HCT116 (cell line): Measurements from ENCODE around the gene STEAP4. TPM values are rescaled to one million over a fixed set of nuclear protein-coding genes. Genes with fewer than 3 reads are reported as not detected.

Experiments used
- ATAC-seq: fragments of 200-7000 bp; cut with Tn5 transposase; 2 replicates; pipeline ENCODE4 v1.9.1; 2020; ENCODE audit warnings: mild to moderate bottlenecking, moderate library complexity
- BruUV-seq: library from RNA; stranded (reverse); fragments of 400-500 nt; replicated peaks from 2 replicates; lab custom pipeline; 2021; lab: Mats Ljungman, UMichigan
- CTCF ChIA-PET: fragments of 300-600 bp; sonication (Branson Sonifier 250); formaldehyde crosslinking; loops from one replicate; lab custom pipeline; 2021; ENCODE audit warnings: antibody characterized with exemption; lab: Charles Lee
- POLR2A ChIA-PET: fragments of 300-600, 350-600 bp; sonication (Branson Sonifier 250); formaldehyde crosslinking; loops from one replicate; lab custom pipeline; 2021; ENCODE audit warnings: antibody characterized with exemption; lab: Charles Lee
- RAD21 ChIA-PET, 2 experiments: fragments of 300-600 bp; sonication (Branson Sonifier 250); formaldehyde crosslinking; loops; one replicate each; lab custom pipeline; 2023; ENCODE audit warnings: low total read pairs in 2 of 2; ENCODE audit not compliant: uncharacterized antibody in 2 of 2, unreplicated experiment in 2 of 2, low non-redundant PET in 1 of 2; lab: Charles Lee
- DNase-seq: peaks from one replicate; pipeline ENCODE4 v3.0.0-alpha.2; 2010; ENCODE audit warnings: low read depth, low spot score
- H2AFZ ChIP-seq: fragments of 200-600 bp; shearing (Covaris generic), sonication (generic); 2 replicates; pipeline ENCODE4 v1.6.1; 2017; ENCODE audit warnings: low read depth, mixed run types, mixed read lengths, antibody characterized with exemption, low read length; ENCODE audit not compliant: poor library complexity, severe bottlenecking
- H3K27ac ChIP-seq: 2 replicates; pipeline ENCODE4 v1.5.1; 2012; ENCODE audit warnings: low read depth, low read length
- H3K27me3 ChIP-seq: fragments of 200-600 bp; sonication (generic); 2 replicates; pipeline ENCODE4 v1.6.1; 2016; ENCODE audit warnings: mixed run types, low read length, mixed read lengths; ENCODE audit not compliant: insufficient read depth
- H3K36me3 ChIP-seq, 2 experiments: fragments of 200-500 bp in 1 of 2; fragments of 200-600 bp in 1 of 2; sonication (Bioruptor generic) in 1 of 2; sonication (generic) in 1 of 2; 2 replicates each; pipeline versions ENCODE4 v1.5.1 to v1.6.1; 2014 to 2016; ENCODE audit warnings: low read length in 2 of 2, inconsistent platforms in 1 of 2, mixed read lengths in 1 of 2, mixed run types in 1 of 2; ENCODE audit not compliant: insufficient read depth in 2 of 2, control insufficient read depth in 1 of 2
- H3K4me1 ChIP-seq, 2 experiments: fragments of 200-600 bp in 1 of 2; sonication (generic) in 1 of 2; 2 replicates each; pipeline versions ENCODE4 v1.5.1 to v1.6.1; 2012 to 2017; ENCODE audit warnings: low read length in 2 of 2, inconsistent platforms in 1 of 2, mild to moderate bottlenecking in 1 of 2, mixed read lengths in 1 of 2, mixed run types in 1 of 2, moderate library complexity in 1 of 2; ENCODE audit not compliant: insufficient read depth in 2 of 2, control insufficient read depth in 1 of 2
- H3K4me2 ChIP-seq: fragments of 200-600 bp; sonication (generic); 2 replicates; pipeline ENCODE4 v1.6.1; 2017; ENCODE audit warnings: mixed run types, low read length, mixed read lengths
- H3K4me3 ChIP-seq, 2 experiments: fragments of 200-600 bp in 1 of 2; sonication (generic) in 1 of 2; replicated peaks in 1 of 2; 2 replicates each; pipeline ENCODE4 v1.5.1; 2011 to 2016; ENCODE audit warnings: low read length in 2 of 2, control low read depth in 1 of 2, low read depth in 1 of 2, mild to moderate bottlenecking in 1 of 2, mixed read lengths in 1 of 2, mixed run types in 1 of 2
- H3K79me2 ChIP-seq: fragments of 200-600 bp; sonication (generic); 2 replicates; pipeline ENCODE4 v1.6.1; 2017; ENCODE audit warnings: mild to moderate bottlenecking, mixed run types, low read length, moderate library complexity, mixed read lengths; ENCODE audit not compliant: insufficient read depth
- H3K9ac ChIP-seq: fragments of 200-600 bp; sonication (generic); 2 replicates; pipeline ENCODE4 v1.6.1; 2016; ENCODE audit warnings: low read length, mixed read lengths
- H3K9me2 ChIP-seq: fragments of 200-600 bp; sonication (generic), shearing (Covaris generic); 2 replicates; pipeline ENCODE4 v1.6.1; 2017; ENCODE audit warnings: mixed run types, mild to moderate bottlenecking, moderate library complexity; ENCODE audit not compliant: insufficient read depth
- H3K9me3 ChIP-seq, 2 experiments: fragments of 200-500 bp in 1 of 2; fragments of 200-600 bp in 1 of 2; sonication (Bioruptor generic) in 1 of 2; sonication (generic) in 1 of 2; 2 replicates each; pipeline ENCODE4 v1.6.1; 2014 to 2017; ENCODE audit warnings: low read length in 2 of 2, mixed read lengths in 2 of 2, inconsistent platforms in 1 of 2, low read depth in 1 of 2, mild to moderate bottlenecking in 1 of 2, mixed run types in 1 of 2, moderate library complexity in 1 of 2; ENCODE audit not compliant: control insufficient read depth in 1 of 2, insufficient read depth in 1 of 2
- H4K20me1 ChIP-seq: fragments of 200-600 bp; sonication (generic), shearing (Covaris generic); 2 replicates; pipeline ENCODE4 v1.6.1; 2017; ENCODE audit warnings: mixed run types, mild to moderate bottlenecking, moderate library complexity; ENCODE audit not compliant: insufficient read depth
- CBX3 ChIP-seq: IDR thresholded peaks from 2 replicates; pipeline ENCODE4 v1.6.1; 2012; ENCODE audit warnings: low read depth
- EGR1 ChIP-seq: IDR thresholded peaks from 2 replicates; pipeline ENCODE4 v1.6.1; 2012; ENCODE audit warnings: low read depth
- ELF1 ChIP-seq: IDR thresholded peaks from 2 replicates; pipeline ENCODE4 v1.6.1; 2012; ENCODE audit warnings: low read depth, borderline replicate concordance
- EZH2phosphoT487 ChIP-seq: fragments of 200-600 bp; IDR thresholded peaks from 2 replicates; pipeline ENCODE4 v1.6.1; 2018; ENCODE audit warnings: antibody characterized with exemption, borderline replicate concordance
- FOSL1 ChIP-seq: IDR thresholded peaks from 2 replicates; pipeline ENCODE4 v1.6.1; 2012; ENCODE audit warnings: low read depth
- JUND ChIP-seq: IDR thresholded peaks from 2 replicates; pipeline ENCODE4 v1.6.1; 2012
- POLR2A ChIP-seq: IDR thresholded peaks from 2 replicates; pipeline ENCODE4 v1.7.0; 2011; ENCODE audit warnings: borderline replicate concordance; ENCODE audit not compliant: insufficient read depth, insufficient read length; ENCODE audit errors: extremely low read depth
- POLR2AphosphoS5 ChIP-seq: IDR thresholded peaks from 2 replicates; pipeline ENCODE4 v1.6.1; 2011; ENCODE audit warnings: mild to moderate bottlenecking, low read depth, low read length, moderate library complexity
- RAD21 ChIP-seq: IDR thresholded peaks from 2 replicates; pipeline ENCODE4 v1.6.1; 2012; ENCODE audit warnings: low read depth, mild to moderate bottlenecking
- SIN3A ChIP-seq: IDR thresholded peaks from 2 replicates; pipeline ENCODE4 v1.6.1; 2012; ENCODE audit warnings: low read depth
- SP1 ChIP-seq: IDR thresholded peaks from 2 replicates; pipeline ENCODE4 v1.6.1; 2012; ENCODE audit warnings: low read depth
- TCF7L2 ChIP-seq: IDR thresholded peaks from 2 replicates; pipeline ENCODE4 v1.7.0; 2011; ENCODE audit warnings: borderline replicate concordance, inconsistent platforms; ENCODE audit not compliant: insufficient read depth, insufficient read length; ENCODE audit errors: extremely low read depth
- YY1 ChIP-seq: IDR thresholded peaks from 2 replicates; pipeline ENCODE4 v1.6.1; 2011; ENCODE audit warnings: low read length, low read depth, moderate library complexity, mild to moderate bottlenecking; ENCODE audit not compliant: insufficient replicate concordance; ENCODE audit errors: extremely low read depth
- ZFX ChIP-seq: fragments of 450-650 bp; IDR thresholded peaks from 2 replicates; pipeline ENCODE4 v1.6.1; 2017
- ZNF274 ChIP-seq: fragments of 200-500 bp; sonication (Bioruptor generic); IDR thresholded peaks from 2 replicates; pipeline ENCODE4 v1.6.1; 2014; ENCODE audit warnings: mild to moderate bottlenecking, low read depth, low read length, inconsistent platforms
- intact Hi-C: fragments of 100-400 bp; cut with micrococcal nuclease; formaldehyde crosslinking; loops from 2 replicates; pipeline ENCODE4 v1.10.0; 2022
- total RNA-seq: library from RNA; stranded (reverse); gene quantifications from one replicate; pipeline ENCODE4 v1.2.1, GENCODE V29; 2021; ENCODE audit not compliant: unreplicated experiment
- TF ChIP-seq, protein P1 (sequence below): IDR thresholded peaks from 2 replicates; pipeline ENCODE4 v1.6.1; 2011; ENCODE audit warnings: mild to moderate bottlenecking, low read length, moderate library complexity; ENCODE audit not compliant: insufficient replicate concordance; ENCODE audit errors: extremely low read depth
- TF ChIP-seq, protein P2 (sequence below): IDR thresholded peaks from 2 replicates; pipeline ENCODE4 v1.6.1; 2012; ENCODE audit warnings: low read depth
- TF ChIP-seq, protein P3 (sequence below): IDR thresholded peaks from 2 replicates; pipeline ENCODE4 v1.6.1; 2012

Gene STEAP4
- total RNA-seq, 1 experiment from 2014 or later, result 0.15 TPM

DNA sequence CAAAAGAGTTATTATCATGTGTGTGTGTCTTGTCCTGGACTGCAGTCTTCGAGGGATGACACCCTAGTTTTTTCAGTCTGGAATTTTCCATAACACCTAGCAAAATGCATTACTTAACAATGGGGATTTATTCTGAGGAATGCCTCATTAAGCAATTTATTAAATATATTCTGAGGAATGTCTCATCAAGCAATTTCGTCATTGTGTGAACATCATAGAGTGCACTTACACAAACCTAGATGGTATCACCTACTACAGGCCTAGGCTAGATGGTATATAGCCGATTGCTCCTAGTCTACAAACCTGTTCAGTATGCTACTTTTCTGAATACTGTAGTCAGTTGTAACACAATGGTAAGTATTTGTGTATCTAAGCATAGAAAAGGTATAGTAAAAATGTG lies 1.1 kb upstream of the STEAP4 start:
- RAD21 ChIA-PET, result no interaction called here

DNA sequence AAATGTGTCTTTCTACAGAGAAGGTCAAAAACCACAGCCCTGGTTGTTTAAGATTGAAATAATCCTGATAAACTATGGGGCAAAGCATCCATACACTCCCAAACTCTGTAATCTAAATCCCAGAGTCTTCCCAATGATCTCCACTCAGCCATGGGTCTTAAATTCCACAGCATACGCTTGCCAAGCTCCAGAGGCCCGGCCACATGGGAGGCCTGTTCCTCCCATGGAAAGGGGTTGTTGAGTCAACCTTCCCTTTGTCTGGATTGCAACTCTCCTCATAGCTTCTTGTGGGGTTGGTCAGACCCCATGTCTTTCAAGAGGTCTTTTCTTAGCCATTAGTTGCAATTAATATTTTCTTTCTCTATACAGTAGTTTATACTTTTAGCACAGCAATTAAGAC lies 718 bp upstream of the STEAP4 start:
- Histone ChIP-seq H3K4me1 (peaks cover 0 to 8% of the 10 kb centered on the region in 2 experiments; a peak in 1 of 4 replicates), H2AFZ (no peak overlapping the region), H3K4me3 (no peak overlapping the region), H3K27ac (no peak overlapping the region), H3K9me2 (no peaks in the 10 kb centered on the region), H3K36me3 (no peaks in the 10 kb centered on the region), H3K4me2 (peak overlapping the region; percentile 74; the same call in 1 of the 2 replicates), H3K9ac (no peak overlapping the region), H3K9me3 (no peaks in the 10 kb centered on the region), H4K20me1 (no peaks in the 10 kb centered on the region), H3K79me2 (no peaks in the 10 kb centered on the region), H3K27me3 (no peaks in the 10 kb centered on the region)
- RAD21 ChIA-PET, result no interaction called here
- no TSS peak for BruUV-seq
- intact Hi-C loops, result no loop called here
- DNase-seq, result no peak
- ATAC-seq, result no peak
- POLR2A ChIA-PET, result no interaction called here
- CTCF ChIA-PET, result no interaction called here
- no peak for TF ChIP-seq JUND
- no peak for TF ChIP-seq SP1
- TF ChIP-seq POLR2A, result no peak
- TF ChIP-seq YY1, result no peak
- TF ChIP-seq, protein P1, sequence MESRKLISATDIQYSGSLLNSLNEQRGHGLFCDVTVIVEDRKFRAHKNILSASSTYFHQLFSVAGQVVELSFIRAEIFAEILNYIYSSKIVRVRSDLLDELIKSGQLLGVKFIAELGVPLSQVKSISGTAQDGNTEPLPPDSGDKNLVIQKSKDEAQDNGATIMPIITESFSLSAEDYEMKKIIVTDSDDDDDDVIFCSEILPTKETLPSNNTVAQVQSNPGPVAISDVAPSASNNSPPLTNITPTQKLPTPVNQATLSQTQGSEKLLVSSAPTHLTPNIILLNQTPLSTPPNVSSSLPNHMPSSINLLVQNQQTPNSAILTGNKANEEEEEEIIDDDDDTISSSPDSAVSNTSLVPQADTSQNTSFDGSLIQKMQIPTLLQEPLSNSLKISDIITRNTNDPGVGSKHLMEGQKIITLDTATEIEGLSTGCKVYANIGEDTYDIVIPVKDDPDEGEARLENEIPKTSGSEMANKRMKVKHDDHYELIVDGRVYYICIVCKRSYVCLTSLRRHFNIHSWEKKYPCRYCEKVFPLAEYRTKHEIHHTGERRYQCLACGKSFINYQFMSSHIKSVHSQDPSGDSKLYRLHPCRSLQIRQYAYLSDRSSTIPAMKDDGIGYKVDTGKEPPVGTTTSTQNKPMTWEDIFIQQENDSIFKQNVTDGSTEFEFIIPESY, result no peak
- TF ChIP-seq ELF1, result no peak
- no peak for TF ChIP-seq FOSL1
- TF ChIP-seq, protein P2, sequence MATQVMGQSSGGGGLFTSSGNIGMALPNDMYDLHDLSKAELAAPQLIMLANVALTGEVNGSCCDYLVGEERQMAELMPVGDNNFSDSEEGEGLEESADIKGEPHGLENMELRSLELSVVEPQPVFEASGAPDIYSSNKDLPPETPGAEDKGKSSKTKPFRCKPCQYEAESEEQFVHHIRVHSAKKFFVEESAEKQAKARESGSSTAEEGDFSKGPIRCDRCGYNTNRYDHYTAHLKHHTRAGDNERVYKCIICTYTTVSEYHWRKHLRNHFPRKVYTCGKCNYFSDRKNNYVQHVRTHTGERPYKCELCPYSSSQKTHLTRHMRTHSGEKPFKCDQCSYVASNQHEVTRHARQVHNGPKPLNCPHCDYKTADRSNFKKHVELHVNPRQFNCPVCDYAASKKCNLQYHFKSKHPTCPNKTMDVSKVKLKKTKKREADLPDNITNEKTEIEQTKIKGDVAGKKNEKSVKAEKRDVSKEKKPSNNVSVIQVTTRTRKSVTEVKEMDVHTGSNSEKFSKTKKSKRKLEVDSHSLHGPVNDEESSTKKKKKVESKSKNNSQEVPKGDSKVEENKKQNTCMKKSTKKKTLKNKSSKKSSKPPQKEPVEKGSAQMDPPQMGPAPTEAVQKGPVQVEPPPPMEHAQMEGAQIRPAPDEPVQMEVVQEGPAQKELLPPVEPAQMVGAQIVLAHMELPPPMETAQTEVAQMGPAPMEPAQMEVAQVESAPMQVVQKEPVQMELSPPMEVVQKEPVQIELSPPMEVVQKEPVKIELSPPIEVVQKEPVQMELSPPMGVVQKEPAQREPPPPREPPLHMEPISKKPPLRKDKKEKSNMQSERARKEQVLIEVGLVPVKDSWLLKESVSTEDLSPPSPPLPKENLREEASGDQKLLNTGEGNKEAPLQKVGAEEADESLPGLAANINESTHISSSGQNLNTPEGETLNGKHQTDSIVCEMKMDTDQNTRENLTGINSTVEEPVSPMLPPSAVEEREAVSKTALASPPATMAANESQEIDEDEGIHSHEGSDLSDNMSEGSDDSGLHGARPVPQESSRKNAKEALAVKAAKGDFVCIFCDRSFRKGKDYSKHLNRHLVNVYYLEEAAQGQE, result no peak
- no peak for TF ChIP-seq RAD21
- TF ChIP-seq ZFX, result no peak
- no peak for TF ChIP-seq SIN3A
- no peak for TF ChIP-seq CBX3
- no peak for TF ChIP-seq EZH2phosphoT487
- no peak for TF ChIP-seq POLR2AphosphoS5
- no peak for TF ChIP-seq EGR1

More for the DNA sequence above, 1.1 kb upstream of the STEAP4 start:
- peaks cover 0 to 8% of the 10 kb centered on the region in 2 experiments; a peak in 1 of 4 replicates for H3K4me1 ChIP-seq
- H3K9me2 ChIP-seq, result no peaks in the 10 kb centered on the region
- H4K20me1 ChIP-seq, result no peaks in the 10 kb centered on the region
- no peak overlapping the region for H2AFZ ChIP-seq
- H3K36me3 ChIP-seq, result no peaks in the 10 kb centered on the region
- TF ChIP-seq TCF7L2 (no peak), ZNF274 (no peak), FOSL1 (no peak), JUND (no peak)
- TF ChIP-seq, protein P3, sequence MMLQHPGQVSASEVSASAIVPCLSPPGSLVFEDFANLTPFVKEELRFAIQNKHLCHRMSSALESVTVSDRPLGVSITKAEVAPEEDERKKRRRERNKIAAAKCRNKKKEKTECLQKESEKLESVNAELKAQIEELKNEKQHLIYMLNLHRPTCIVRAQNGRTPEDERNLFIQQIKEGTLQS, result no peak
- H3K4me3 ChIP-seq, result no peak overlapping the region
- H3K4me2 ChIP-seq, result no peak overlapping the region
- no peak overlapping the region for H3K27ac ChIP-seq
- H3K27me3 ChIP-seq, result no peaks in the 10 kb centered on the region
- intact Hi-C loops, result no loop called here
- BruUV-seq, result no TSS peak
- no peak overlapping the region for H3K9ac ChIP-seq
- no peak for DNase-seq
- ChIA-PET POLR2A (no interaction called here), CTCF (no interaction called here)
- H3K9me3 ChIP-seq, result no peaks in the 10 kb centered on the region
- H3K79me2 ChIP-seq, result no peaks in the 10 kb centered on the region
- no peak for ATAC-seq
